CD4-positive, alpha-beta T cell (primary cell): ENCODE results near the gene SYNE1. TPM values are rescaled to one million over a fixed set of nuclear protein-coding genes. Genes with fewer than 3 reads are reported as not detected.

ENCODE experiments used
- ATAC-seq: fragments of 200-7000 bp; cut with Tn5 transposase; one replicate; pipeline ENCODE4 v1.10.0; 2022; ENCODE audit warnings: mild to moderate bottlenecking; ENCODE audit not compliant: poor library complexity
- CTCF ChIA-PET: fragments of 350-600 bp; sonication (Branson Sonifier 250); formaldehyde crosslinking; loops from one replicate; lab custom pipeline; 2021; ENCODE audit warnings: antibody characterized with exemption, inconsistent platforms; lab: Charles Lee
- POLR2A ChIA-PET: fragments of 350-600 bp; sonication (Branson Sonifier 250); formaldehyde crosslinking; loops from one replicate; lab custom pipeline; 2021; ENCODE audit warnings: antibody characterized with exemption, inconsistent platforms; lab: Charles Lee
- DNase-seq, 14 experiments: peaks; one replicate each; pipeline ENCODE4 v3.0.0-alpha.2; 2013 to 2020; ENCODE audit warnings: mixed read lengths in 2 of 14
- H3K27ac ChIP-seq, 2 donors: one replicate each; pipeline versions ENCODE4 v1.5.1 to v1.7.0; 2013; ENCODE audit warnings: low read length in 2 of 2, low read depth in 1 of 2, mild to moderate bottlenecking in 1 of 2
- H3K27me3 ChIP-seq, 2 experiments: 1 replicate in 1 of 2; 2 replicates in 1 of 2; pipeline versions ENCODE4 v1.6.1 to v1.7.0; 2013; ENCODE audit warnings: low read length in 2 of 2, control low read depth in 1 of 2, mild to moderate bottlenecking in 1 of 2, moderate library complexity in 1 of 2; ENCODE audit not compliant: insufficient read depth in 2 of 2, control insufficient read depth in 1 of 2
- H3K36me3 ChIP-seq: one replicate; pipeline ENCODE4 v1.6.1; 2013; ENCODE audit warnings: low read length, control low read depth; ENCODE audit not compliant: insufficient read depth
- H3K4me1 ChIP-seq: one replicate; pipeline ENCODE4 v1.6.1; 2013; ENCODE audit warnings: low read length, control low read depth; ENCODE audit not compliant: insufficient read depth
- H3K4me3 ChIP-seq: one replicate; pipeline ENCODE4 v1.5.1; 2013; ENCODE audit warnings: mild to moderate bottlenecking, low read length, moderate library complexity
- H3K9me3 ChIP-seq, 2 experiments: 1 replicate in 1 of 2; 2 replicates in 1 of 2; pipeline versions ENCODE4 v1.6.1 to v1.7.0; 2013; ENCODE audit warnings: low read length in 2 of 2, mild to moderate bottlenecking in 2 of 2, control low read depth in 1 of 2, moderate library complexity in 1 of 2; ENCODE audit not compliant: control insufficient read depth in 1 of 2, insufficient read depth in 1 of 2
- H3K27ac Mint-ChIP-seq: one replicate; pipeline ENCODE4 v1.8.0; 2020; ENCODE audit warnings: mixed read lengths
- H3K27me3 Mint-ChIP-seq: one replicate; pipeline ENCODE4 v1.8.0; 2021; ENCODE audit warnings: mixed read lengths
- H3K36me3 Mint-ChIP-seq: one replicate; pipeline ENCODE4 v1.8.0; 2021; ENCODE audit warnings: low read depth, mixed read lengths
- H3K4me1 Mint-ChIP-seq: one replicate; pipeline ENCODE4 v1.8.0; 2021; ENCODE audit warnings: low read depth, mixed read lengths
- H3K4me3 Mint-ChIP-seq: one replicate; pipeline ENCODE4 v1.8.0; 2020; ENCODE audit warnings: mild to moderate bottlenecking, mixed read lengths
- H3K9me3 Mint-ChIP-seq: one replicate; pipeline ENCODE4 v1.8.0; 2020; ENCODE audit warnings: mixed read lengths
- CTCF ChIP-seq: fragments of 200-600 bp; IDR thresholded peaks from one replicate; pipeline ENCODE4 v1.8.0; 2022; ENCODE audit warnings: antibody characterized with exemption, mild to moderate bottlenecking
- intact Hi-C, 2 experiments: fragments of 100-400 bp; cut with DNase I in 1 of 2; cut with micrococcal nuclease in 1 of 2; formaldehyde crosslinking; loops; one replicate each; pipeline versions ENCODE4 v1.15.1 to v1.9.0; 2023 to 2025; cut with DNase I, micrococcal nuclease
- total RNA-seq, 174 experiments: library from RNA in 2 of 174; stranded (reverse) in 2 of 174; gene quantifications; one replicate each; pipeline ENCODE4 v1.2.3 and lab custom pipeline; 2021 to 2026

Gene SYNE1
- total RNA-seq, 2 experiments from 2014 or later: 94.9 to 108 TPM

GRCh38 chr6:152293404-152293803 is 343.8 kb downstream of the SYNE1 start:
- H3K27ac Mint-ChIP-seq: peak overlapping the region; percentile 24
- H3K4me1 Mint-ChIP-seq: peaks cover 22% of the 10 kb centered on the region
- ATAC-seq: no peak
- ChIA-PET POLR2A (interaction anchor here (1.1 kb wide), 1 partner anchor 8 kb away, joined by 5 read pairs; no protein-coding TSS in a partner anchor), CTCF (no interaction called here)
- no peaks in the 10 kb centered on the region for H3K9me3 Mint-ChIP-seq
- Histone ChIP-seq H3K27ac (no peak overlapping the region), H3K4me3 (no peak overlapping the region), H3K27me3 (no peaks in the 10 kb centered on the region), H3K4me1 (peaks cover 3% of the 10 kb centered on the region), H3K36me3 (peaks cover 64% of the 10 kb centered on the region), H3K9me3 (no peaks in the 10 kb centered on the region)
- no peaks in the 10 kb centered on the region for H3K27me3 Mint-ChIP-seq
- H3K4me3 Mint-ChIP-seq: no peak overlapping the region
- DNase-seq: no peak
- intact Hi-C loops: no loop called here
- peaks cover 78% of the 10 kb centered on the region for H3K36me3 Mint-ChIP-seq
- no peak for TF ChIP-seq CTCF

- TF ChIP-seq CTCF: no peak
- Histone ChIP-seq H3K4me3 (no peak overlapping the region), H3K36me3 (peaks cover 70% of the 10 kb centered on the region), H3K27ac (no peak overlapping the region), H3K9me3 (no peaks in the 10 kb centered on the region), H3K4me1 (peaks cover 3% of the 10 kb centered on the region), H3K27me3 (no peaks in the 10 kb centered on the region)
- ATAC-seq (no peak), DNase-seq (no peak)
- peaks cover 85% of the 10 kb centered on the region for H3K36me3 Mint-ChIP-seq
- H3K9me3 Mint-ChIP-seq: no peaks in the 10 kb centered on the region
- no peak overlapping the region for H3K4me3 Mint-ChIP-seq
- H3K4me1 Mint-ChIP-seq: peaks cover 22% of the 10 kb centered on the region
- intact Hi-C loops: no loop called here
- peak overlapping the region; percentile 24 for H3K27ac Mint-ChIP-seq
- CTCF ChIA-PET: interaction anchor here (1.1 kb wide), 1 partner anchor 9 kb away, joined by 3 read pairs; no protein-coding TSS in a partner anchor
- POLR2A ChIA-PET: interaction anchor here (1.1 kb wide), 1 partner anchor 9 kb away, joined by 5 read pairs; no protein-coding TSS in a partner anchor
- H3K27me3 Mint-ChIP-seq: no peaks in the 10 kb centered on the region
These were observed 344.6 kb downstream of the SYNE1 start for GRCh38 chr6:152292555-152292954.

DNA sequence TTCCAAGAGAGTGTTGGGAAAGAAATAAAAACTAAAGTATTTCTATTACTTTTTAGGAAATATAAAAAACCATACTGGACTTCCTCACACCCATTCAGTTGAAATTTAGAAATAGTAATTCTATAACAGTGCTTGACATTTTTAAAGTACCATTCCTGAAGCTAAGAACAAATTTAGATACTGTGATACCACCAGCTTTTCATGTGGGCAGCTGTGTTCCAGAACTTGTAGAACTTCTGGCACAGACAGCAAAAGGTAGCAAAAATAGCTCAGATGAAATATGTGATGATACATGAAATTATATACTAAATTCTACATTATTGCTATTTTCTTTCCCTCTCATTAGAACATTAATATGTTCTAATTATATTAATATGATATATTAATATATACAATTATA is 346.5 kb downstream of the SYNE1 start:
- peaks cover 83% of the 10 kb centered on the region for H3K36me3 Mint-ChIP-seq

More for the DNA sequence above, 346.5 kb downstream of the SYNE1 start:
- no peaks in the 10 kb centered on the region for H3K4me1 ChIP-seq
- ChIA-PET POLR2A (interaction anchor here (2.1 kb wide), 1 partner anchor 11 kb away, joined by 7 read pairs; no protein-coding TSS in a partner anchor), CTCF (interaction anchor here (1.4 kb wide), 2 partner anchors 9 to 11 kb away, joined by 3 read pairs; no protein-coding TSS in a partner anchor)
- H3K36me3 ChIP-seq: peaks cover 74% of the 10 kb centered on the region
- no peaks in the 10 kb centered on the region for H3K27me3 ChIP-seq
- no peak overlapping the region for H3K27ac ChIP-seq
- H3K9me3 ChIP-seq: no peaks in the 10 kb centered on the region
- H3K4me3 ChIP-seq: no peak overlapping the region
- no peak for ATAC-seq
- DNase-seq: no peak
- peaks cover 5% of the 10 kb centered on the region for H3K4me1 Mint-ChIP-seq
- H3K4me3 Mint-ChIP-seq: no peak overlapping the region
- intact Hi-C loops: no loop called here
- no peaks in the 10 kb centered on the region for H3K27me3 Mint-ChIP-seq
- TF ChIP-seq CTCF: no peak
- H3K9me3 Mint-ChIP-seq: no peaks in the 10 kb centered on the region
- H3K27ac Mint-ChIP-seq: no peak overlapping the region
